Measurements from ENCODE around the gene AASDH.

Gene AASDH

DNA sequence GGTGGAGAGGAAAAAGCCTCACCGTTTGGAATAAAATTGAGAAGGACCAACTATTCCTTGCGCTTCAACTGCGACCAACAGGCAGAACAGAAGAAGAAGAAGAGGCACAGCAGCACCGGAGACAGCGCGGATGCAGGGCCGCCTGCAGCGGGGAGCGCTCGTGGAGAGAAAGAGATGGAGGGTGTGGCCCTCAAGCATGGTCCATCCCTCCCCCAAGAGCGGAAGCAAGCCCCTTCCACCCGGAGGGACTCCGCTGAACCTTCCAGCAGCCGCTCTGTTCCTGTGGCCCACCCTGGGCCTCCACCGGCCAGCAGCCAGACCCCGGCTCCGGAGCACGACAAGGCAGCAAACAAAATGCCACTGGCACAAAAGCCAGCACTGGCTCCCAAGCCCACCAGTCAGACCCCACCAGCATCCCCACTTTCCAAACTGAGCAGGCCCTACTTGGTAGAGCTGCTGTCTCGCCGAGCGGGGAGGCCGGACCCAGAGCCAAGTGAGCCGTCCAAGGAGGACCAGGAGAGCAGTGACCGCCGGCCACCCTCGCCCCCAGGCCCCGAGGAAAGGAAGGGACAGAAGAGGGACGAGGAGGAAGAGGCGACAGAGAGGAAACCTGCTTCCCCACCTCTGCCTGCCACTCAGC, 71.2 kb downstream of the AASDH start:
- DNase-seq (ENCODE audit: low read depth) = no peak

DNA sequence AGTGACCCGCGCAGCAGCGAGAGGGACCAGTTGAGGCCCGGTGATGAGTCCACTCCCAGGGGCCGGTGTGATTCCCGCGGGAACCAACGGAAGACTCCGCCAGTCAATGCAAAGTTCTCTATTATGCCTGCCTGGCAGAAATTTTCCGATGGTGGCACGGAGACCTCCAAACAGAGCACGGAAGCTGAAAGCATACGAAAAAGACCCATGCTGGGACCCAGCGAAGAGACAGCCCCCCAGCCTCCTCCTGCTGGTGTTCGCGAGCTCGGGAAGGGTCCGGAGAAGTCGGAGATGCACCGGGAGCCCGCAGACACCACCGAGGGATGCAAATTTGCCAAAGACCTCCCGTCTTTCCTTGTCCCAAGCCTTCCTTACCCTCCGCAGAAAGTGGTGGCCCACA, 71.7 kb downstream of the AASDH start:
- DNase-seq (ENCODE audit: low read depth) = no peak

DNA sequence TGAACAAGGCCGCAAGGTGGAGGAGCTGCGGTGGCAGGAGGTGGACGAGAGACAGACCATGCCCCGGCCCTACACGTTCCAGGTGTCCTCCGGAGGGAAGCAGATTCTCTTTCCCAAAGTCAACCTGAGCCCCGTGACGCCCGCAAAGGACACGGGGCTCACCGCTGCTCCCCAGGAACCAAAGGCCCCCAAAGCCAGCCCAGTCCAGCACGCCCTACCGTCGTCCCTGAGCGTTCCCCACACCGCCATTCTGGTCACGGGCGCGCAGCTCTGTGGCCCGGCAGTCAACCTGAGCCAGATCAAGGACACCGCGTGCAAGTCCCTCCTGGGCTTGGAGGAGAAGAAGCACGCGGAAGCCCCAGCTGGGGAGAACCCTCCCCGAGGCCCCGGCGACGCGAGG, 72.2 kb downstream of the AASDH start:
- DNase-seq (ENCODE audit: low read depth) = no peak

DNA sequence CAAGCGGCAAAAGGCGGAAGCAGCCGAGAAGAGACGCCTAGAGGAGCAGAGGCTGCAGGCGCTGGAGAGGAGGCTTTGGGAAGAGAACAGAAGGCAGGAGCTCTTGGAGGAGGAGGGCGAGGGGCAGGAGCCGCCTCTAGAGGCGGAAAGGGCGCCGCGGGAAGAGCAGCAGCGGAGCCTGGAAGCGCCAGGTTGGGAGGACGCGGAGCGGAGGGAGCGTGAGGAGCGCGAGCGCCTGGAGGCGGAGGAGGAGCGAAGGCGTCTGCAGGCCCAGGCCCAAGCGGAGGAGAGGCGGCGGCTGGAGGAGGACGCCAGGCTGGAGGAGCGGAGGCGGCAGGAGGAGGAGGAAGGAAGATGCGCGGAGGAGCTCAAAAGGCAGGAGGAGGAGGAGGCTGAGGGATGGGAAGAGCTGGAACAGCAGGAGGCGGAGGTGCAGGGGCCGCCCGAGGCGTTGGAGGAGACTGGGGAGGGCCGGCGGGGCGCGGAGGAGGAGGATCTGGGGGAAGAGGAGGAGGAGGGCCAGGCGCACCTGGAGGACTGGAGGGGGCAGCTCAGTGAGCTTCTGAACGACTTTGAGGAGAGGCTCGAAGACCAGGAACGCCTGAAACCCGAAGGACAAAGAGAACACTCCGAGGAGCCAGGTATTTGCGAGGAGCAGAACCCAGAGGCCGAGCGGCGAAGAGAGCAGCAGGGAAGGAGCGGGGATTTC, 72.9 kb downstream of the AASDH start:
- DNase-seq (ENCODE audit: low read depth) = no peak

DNA sequence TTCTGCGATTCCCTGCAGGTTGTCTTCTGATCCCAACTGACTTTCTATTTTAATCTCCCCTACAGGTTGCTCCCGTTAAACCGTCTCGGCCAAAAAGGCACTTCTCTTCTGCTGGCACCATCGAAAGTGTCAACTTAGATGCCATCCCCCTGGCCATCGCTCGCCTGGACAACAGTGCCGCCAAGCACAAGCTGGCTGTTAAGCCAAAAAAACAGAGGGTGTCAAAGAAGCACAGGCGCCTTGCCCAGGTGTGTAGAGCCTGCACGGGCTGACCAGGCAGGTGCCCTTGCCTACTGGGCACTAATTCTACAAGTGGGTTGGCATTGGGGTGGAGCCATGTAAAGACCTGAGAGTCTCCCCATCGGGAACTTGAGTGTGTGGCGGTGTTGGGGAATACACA, 74.2 kb downstream of the AASDH start:
- no peak for DNase-seq (ENCODE audit: low read depth)

DNA sequence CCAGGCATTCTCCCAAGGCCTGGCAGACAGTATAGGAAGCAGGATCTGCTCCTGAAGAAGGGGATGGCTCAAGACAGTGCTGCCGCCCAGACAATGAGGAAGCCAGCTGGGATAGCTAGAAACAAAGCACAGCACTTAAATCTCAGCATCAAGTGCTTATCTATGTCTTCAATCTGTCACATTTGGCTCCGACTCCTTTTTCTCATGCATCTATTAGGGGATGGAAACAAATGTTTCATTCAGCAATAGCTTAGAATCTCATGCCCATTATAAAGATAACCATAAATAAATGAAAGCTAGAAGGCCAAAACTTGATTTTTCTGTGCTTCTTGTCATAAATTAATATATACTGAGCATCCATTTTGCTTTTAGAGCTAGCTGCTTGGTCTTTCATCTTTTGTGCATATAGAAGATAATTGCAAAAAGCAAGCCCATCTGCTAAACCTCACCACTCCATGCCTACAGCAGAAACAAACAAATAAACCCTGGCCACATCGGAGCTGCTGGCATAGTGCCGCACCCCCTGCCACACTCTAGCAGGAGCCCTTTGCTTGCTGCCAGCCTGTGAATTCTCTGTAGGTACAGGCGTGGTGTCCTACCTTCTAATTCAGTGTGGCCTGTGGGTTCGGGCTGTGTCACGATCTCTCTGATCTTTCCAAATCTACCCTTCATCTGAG, 75.9 kb downstream of the AASDH start:
- no peak for DNase-seq (ENCODE audit: low read depth)

DNA sequence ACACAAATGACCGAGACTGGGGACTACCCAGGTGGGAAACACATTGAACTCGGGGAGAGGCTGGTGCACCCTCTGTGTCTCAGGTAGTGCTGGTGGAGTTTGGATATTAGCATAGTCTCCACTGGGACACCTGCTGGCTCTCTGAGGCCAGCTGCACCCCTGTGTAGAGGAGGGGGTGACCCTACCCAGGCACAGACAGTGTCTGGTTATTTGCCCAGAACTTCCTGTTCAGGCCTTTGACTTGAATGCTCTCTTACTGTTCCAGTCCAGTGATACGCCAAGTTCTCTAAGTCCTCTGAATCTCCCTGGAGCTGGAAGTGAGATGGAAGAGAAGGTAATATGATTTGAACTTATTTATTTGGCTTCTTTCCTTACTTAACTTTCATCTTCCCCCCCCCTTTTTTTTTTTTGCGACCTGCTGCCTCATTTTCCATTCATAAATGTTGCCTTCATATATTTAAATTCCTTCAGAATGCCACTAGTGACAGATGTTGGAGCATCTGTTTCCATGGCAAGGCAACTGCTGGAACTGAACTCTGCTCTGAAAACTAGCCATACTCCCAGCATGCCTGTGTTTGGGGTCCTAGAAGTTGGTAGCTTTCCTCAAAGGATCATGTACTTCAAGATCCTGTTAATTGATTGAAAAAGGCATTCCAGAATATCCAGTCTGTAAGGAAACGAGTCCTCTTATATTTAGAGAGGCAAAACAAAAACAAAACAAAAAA, 76.7 kb downstream of the AASDH start:
- no peak for DNase-seq (ENCODE audit: low read depth)

DNA sequence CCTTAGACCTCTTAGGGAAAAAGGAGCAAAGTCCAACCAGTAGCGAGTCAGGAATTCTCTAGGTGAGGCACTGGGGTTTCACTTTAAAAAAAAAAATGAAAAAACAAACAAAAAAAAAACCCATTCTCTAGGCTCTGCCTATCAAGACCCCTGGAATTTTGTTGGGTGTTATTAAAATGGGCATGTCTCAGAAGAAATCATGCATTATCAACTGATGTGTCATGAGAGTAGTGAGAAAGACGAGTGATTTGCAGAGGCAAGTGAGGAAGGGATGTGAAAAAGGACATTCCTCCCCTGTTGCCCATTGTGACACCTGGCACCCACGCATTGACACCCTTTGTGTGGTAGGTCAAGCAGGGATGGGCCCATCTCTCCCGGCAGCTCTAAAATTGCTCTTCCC, 78.9 kb downstream of the AASDH start:
- DNase-seq (ENCODE audit: low read depth) = no peak

DNA sequence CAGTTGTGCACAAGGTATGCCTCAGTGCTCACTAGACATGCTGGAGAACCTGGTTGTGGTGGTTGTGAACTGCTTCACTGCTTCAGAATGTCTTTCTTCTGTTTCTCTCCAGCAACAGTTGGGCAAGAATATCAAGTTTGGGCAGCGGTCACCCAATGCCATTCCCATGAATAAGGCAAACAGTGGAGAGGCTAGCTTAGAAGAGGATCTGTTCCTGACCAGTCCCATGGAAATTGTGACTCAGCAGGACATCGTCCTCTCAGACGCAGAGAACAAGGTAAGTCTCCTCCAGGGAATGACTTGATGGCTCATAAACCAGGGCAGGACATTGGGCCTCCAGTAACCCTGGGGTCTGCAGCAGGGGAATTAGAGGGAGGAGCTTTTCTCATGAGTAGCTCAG, 79.9 kb downstream of the AASDH start:
- no peak for DNase-seq (ENCODE audit: low read depth)

DNA sequence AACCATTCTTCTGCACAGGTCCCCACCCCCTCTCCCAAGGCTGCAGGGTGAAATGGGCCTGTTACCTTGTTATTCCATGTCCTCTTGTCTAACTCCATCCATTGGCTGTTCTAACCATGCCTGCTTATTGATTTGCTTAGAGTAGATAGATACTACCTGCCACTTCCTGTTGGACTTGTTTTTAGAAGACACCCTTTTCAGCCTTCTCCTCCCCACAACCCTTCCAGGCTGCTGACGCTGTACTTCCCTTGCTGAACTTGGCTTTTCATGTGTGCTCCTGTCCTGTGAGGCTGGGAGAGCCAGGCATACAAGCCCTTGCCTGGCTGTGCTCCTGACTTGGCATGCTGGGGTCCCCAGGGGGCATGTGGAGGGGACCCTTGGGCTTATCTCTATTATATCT, 81.9 kb downstream of the AASDH start:
- no peak for DNase-seq (ENCODE audit: low read depth)

DNA sequence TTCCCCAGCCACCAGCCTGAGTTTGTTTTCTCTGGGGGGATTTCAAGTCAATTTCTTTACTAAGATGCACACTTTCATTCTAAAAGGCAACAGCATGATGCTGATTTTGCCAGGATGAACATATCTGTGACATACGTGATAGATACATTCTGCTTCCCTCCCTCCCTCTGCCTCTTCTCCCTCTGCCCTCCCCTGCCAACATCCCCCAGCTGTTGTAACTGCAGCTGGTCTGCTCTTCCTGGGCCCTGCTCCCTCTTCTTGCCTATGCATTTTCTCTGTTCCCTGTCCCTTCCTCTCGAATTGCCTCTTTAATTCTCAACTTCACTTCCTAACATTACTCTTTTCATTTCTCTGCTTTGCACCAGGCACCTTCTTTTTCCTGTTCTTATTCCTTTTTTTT, 83.4 kb downstream of the AASDH start:
- DNase-seq (ENCODE audit: low read depth) = no peak

DNA sequence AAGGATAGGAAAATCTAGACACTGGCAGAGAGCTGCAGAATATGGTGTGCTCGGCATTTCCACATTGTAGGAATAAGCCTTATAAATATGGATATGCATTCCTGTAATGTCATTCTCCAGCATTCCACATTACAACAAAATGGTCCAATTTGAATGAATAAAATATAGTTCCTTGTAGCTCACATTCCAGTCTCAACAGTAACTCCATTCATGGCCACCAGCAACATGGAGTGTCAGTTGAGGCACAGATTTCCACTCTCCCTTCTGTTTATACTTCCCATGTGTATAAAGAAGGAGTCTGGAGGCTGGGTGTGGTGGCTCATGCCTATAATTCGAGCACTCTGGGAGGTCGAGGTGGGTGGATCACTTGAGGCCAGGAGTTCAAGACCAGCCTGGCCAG, 84.5 kb downstream of the AASDH start:
- no peak for DNase-seq (ENCODE audit: low read depth)

DNA sequence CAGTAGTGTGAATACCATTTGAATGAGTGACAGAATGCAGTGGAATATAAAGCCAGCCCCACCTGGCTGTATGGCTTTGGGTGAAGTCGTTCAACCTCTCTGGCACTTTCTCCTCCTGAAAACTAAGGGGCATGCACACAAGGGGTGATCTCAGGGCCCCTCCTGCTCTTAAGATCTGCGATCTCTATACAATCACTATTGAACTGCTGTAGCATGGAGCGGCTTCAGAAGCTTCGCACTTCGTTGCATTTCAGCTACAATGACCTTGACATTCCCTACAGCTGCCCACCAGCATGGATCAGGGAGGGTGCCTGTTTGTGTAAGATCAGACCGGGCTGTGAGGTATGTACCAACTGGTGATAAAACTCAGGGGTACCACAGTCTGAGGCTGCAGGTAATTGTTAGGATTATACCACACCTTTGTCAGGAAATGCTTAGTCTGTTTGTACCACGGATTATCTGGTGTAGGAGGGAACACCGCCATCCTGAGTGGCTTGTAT, 85.2 kb downstream of the AASDH start:
- DNase-seq (ENCODE audit: low read depth) = no peak

DNA sequence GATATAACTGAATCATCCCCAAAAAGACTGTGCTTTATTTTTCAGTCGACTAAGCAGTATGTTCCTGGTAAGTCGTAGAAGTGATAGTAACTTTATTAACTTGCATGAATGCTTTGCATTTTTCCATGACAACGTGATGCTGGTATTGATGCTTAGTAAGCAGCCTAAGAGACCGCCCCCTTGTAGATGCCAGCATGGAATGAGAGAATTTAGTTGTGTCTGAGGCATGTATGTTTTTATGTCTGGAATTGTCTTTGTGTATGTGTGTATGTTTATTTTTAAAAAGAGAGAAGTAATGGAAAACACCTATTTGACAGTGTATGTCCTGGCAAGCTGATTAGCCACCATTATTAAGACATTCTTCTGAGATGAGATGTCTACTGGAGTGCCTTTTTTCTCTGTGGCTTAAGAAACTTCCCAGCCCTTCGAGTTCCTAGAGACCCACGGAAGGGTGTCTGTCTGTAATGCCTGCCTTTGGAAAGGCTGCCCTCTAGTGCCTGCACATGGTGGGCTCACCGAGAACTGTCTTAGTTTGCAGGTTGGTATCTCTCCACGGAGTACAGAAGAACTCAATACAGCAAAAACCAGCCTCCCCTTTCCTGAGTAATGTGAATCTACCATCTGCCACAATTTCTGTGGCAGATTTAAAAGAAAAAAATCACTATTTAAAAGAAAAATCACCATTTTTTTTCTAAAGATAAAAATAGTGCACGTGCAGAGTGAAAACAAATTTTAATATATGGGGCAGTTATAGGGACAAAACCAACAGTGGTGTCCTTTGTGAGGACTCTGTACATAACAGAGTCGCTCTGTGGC, 85.9 kb downstream of the AASDH start:
- peak; percentile 60 for DNase-seq (ENCODE audit: low read depth)

DNA sequence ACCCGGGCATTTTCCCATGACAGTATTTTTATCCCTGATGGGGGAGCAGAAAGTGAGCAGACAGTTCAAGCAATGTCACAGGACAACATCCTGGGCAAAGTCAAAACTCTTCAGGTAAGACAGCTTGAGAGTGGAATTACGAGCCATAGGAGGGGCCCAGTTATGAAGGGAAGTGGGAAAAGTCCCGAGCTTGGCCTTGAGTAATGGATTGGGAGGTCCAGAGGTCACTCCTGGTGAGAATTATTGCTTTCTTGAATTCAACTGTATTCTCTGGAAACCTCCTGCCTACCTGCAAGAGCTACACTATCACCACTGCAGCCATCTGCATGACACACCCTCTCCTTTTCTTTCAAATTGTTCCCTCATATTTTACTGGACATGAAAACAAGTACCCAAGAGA, 89.1 kb downstream of the AASDH start:
- DNase-seq (ENCODE audit: low read depth) = no peak

DNA sequence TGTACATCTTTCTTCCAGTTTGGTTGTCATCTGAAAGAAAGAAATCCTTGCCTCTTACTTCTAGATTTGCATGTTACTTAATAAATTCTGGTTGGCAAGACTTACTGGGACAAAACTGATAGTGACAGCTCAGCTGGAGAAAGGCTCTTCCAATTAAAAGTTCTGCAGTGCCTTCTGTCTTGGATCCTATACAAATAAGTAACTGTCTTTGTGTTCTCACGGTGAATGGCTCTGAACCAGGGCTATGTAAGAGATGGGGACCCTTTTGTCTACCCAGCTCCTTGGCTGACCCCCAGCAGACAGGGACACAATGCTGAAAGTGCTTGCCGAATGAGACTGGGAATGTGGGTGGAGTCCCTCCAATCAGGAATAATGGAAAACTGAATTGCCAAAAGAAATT, 89.5 kb downstream of the AASDH start:
- no peak for DNase-seq (ENCODE audit: low read depth)

DNA sequence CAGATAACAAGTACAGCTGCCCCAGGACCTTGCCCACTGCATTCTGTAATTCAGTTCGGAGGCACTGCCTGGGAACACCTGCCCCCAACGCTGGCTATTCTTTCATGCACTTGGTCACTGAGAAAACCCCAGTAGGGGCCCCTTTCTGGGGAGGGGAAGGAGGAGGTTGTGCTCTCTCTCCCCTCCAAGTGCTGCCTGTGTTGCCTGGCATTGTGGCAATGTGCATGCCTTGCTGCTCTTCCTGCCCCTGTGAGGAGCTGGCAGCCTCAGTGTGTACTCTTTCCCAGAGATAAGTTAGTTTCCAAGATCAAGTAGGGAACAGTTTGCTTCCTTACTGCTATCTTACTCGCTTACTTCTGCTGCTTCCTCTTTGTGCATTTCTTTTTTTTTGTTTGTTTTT, 90.8 kb downstream of the AASDH start:
- DNase-seq (ENCODE audit: low read depth) = no peak

DNA sequence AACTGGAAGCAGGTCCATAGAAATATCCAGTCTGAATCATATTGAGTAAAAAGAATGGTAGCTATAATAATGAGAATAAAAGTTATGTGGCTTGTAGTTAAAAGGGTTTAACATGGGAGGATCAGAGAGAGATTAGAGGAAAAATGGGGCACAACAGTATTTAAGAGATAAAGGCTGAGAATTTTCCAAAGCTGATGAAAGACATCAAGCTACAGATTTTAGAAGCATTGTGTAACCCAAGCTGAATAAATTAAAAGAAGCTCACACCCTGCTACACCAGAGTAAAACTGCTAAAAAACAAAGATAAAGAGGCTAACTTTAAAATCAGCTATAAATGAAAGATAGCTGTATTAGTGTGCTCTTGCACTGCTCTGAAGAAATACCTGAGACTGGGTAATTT, 94.2 kb downstream of the AASDH start:
- no peak for DNase-seq (ENCODE audit: low read depth)

DNA sequence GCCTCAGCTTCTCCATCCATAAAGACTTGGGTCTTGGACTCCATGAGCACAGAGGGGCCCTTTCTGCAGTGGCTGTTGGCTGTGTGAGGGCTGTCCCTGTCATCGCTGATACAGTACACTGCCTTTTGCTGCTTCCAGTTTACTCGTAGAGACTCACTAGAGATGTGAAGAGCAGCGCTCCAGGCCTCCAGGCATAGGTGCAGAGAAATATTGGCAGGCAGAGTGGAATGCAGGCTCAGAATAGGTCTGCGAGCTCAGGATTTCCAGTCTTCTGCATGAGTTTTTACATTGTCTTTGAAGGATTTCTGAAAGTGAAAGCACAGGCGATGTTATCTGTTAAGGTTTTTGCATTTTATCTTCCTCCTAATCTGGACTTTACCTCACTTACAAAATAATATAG, 97.4 kb downstream of the AASDH start:
- DNase-seq (ENCODE audit: low read depth) = no peak

DNA sequence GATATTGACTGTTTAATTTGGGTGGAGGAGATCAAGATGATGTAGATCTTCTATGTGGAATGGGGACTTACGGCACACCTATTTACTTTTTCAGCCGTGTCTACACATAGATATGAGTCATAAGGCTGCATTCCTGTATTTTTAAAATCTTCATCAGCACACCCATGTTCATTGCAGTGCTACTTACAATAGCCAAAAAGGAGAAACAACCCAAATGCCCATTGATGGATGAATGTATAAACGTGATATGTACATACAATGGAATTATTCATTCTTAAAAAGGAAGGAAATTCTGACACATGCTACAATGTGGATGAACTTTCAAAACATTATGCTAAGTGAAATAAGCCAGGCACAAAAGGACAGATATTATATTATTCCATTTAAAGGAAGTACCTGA, 98.6 kb downstream of the AASDH start:
- no peak for DNase-seq (ENCODE audit: low read depth)

Data from GM04503 (cell line).